HepG2 (cell line): ENCODE measurements around the gene NELFB. TPM values are rescaled to one million over a fixed set of nuclear protein-coding genes. Genes with fewer than 3 reads are reported as not detected.
A peak's percentile ranks its signal among the peaks of the same experiment; 100 is the strongest.

Experiments
- AFF4 ChIP-seq: sonication (generic); formaldehyde crosslinking; IDR thresholded peaks from 2 replicates; pipeline ENCODE4 v1.4.0; 2020; ENCODE audit warnings: missing genetic modification reagents
- BRCA1 ChIP-seq: sonication (generic); formaldehyde crosslinking; IDR thresholded peaks from 2 replicates; pipeline ENCODE4 v1.4.0; 2020; ENCODE audit warnings: missing genetic modification reagents
- DBP ChIP-seq: sonication (generic); formaldehyde crosslinking; IDR thresholded peaks from 2 replicates; pipeline ENCODE4 v1.4.0; 2020; ENCODE audit warnings: missing genetic modification reagents; ENCODE audit errors: not compliant biosample characterization
- MAFG ChIP-seq: sonication (generic); formaldehyde crosslinking; IDR thresholded peaks from 2 replicates; pipeline ENCODE4 v1.5.1; 2020; ENCODE audit warnings: mild to moderate bottlenecking, missing genetic modification reagents
- MATR3 ChIP-seq: sonication (generic); formaldehyde crosslinking; IDR thresholded peaks from 2 replicates; pipeline ENCODE4 v1.4.0; 2020; ENCODE audit warnings: missing genetic modification reagents
- NFRKB ChIP-seq: fragments of 450-650 bp; IDR thresholded peaks from 2 replicates; pipeline ENCODE4 v1.6.1; 2017
- PHF5A ChIP-seq: IDR thresholded peaks from one replicate; pipeline ENCODE4 v1.6.1; 2018; ENCODE audit warnings: low read depth, missing genetic modification reagents; ENCODE audit not compliant: unreplicated experiment
- PRDM15 ChIP-seq: sonication (generic); formaldehyde crosslinking; IDR thresholded peaks from 2 replicates; pipeline ENCODE4 v1.4.0; 2020; ENCODE audit warnings: missing genetic modification reagents
- SP4 ChIP-seq: sonication (generic); formaldehyde crosslinking; IDR thresholded peaks from 2 replicates; pipeline ENCODE4 v1.8.1; 2023; ENCODE audit warnings: mild to moderate bottlenecking, missing genetic modification reagents
- SSRP1 ChIP-seq: IDR thresholded peaks from 2 replicates; pipeline ENCODE4 v1.6.1; 2016; ENCODE audit warnings: control low read depth
- ZGPAT ChIP-seq: IDR thresholded peaks from 2 replicates; pipeline ENCODE4 v1.6.1; 2016; ENCODE audit warnings: mild to moderate bottlenecking
- ZNF224 ChIP-seq: sonication (generic); formaldehyde crosslinking; IDR thresholded peaks from 2 replicates; pipeline ENCODE4 v1.5.0; 2020; ENCODE audit warnings: mild to moderate bottlenecking, missing genetic modification reagents
- ZNF563 ChIP-seq: sonication (generic); formaldehyde crosslinking; IDR thresholded peaks from 2 replicates; pipeline ENCODE4 v1.8.0; 2022; ENCODE audit warnings: mild to moderate bottlenecking, moderate library complexity, missing genetic modification reagents
- ZNF629 ChIP-seq: sonication (generic); formaldehyde crosslinking; conservative IDR thresholded peaks from 2 replicates; pipeline ENCODE4 v1.5.0; 2020; ENCODE audit warnings: missing genetic modification reagents
- ZNF687 ChIP-seq: sonication (generic); formaldehyde crosslinking; IDR thresholded peaks from 2 replicates; pipeline ENCODE4 v1.5.1; 2020; ENCODE audit warnings: mild to moderate bottlenecking, missing genetic modification reagents, moderate library complexity
- polyA plus RNA-seq, 8 experiments: library from polyadenylated mRNA; depleted of rRNA in 3 of 8; stranded (reverse) in 7 of 8; unstranded in 1 of 8; fragments of >200 nt; fragmentation: Illumina TruSeq in 4 of 8; extraction: Trizol in 4 of 8; gene quantifications; 2 replicates each; pipeline versions ENCODE4 v1.2.1 to v1.2.3, GENCODE V29; 2011 to 2016; ENCODE audit warnings: low read depth in 4 of 8, missing spikeins in 1 of 8, mixed read lengths in 1 of 8; ENCODE audit not compliant: insufficient read depth in 1 of 8
- total RNA-seq, 5 experiments: library from RNA; depleted of rRNA; stranded (reverse); fragments of >200 nt; fragmentation: Illumina TruSeq; extraction: Trizol; gene quantifications; 2 replicates each; pipeline ENCODE4 v1.2.3, GENCODE V29; 2016; ENCODE audit warnings: low read depth in 1 of 5

Gene NELFB
- total and polyA plus RNA-seq, 2 of the 13 experiments (the other 11 are each of a cell fraction or from before 2014, with no cell fraction given), result 26.5 to 45.8 TPM

GRCh38 chr9:137236238-137236935, 18.7 kb upstream of the NELFB start (continued):
- TF ChIP-seq PRDM15 (no peak), ZNF629 (CRISPR knock-in tag) (0 out of 2 replicates have a peak, but pooled peaks have one; percentile 23), DBP (CRISPR knock-in tag) (no peak), MATR3 (CRISPR knock-in tag) (no peak), SSRP1 (CRISPR knock-in tag) (no peak; the same call in 1 of the 2 replicates), ZNF224 (no peak; the same call in 1 of the 2 replicates), NFRKB (no peak), ZNF563 (CRISPR knock-in tag) (no peak; the same call in 1 of the 2 replicates), SP4 (CRISPR knock-in tag) (peak; percentile 65), ZGPAT (peak; percentile 80; the same call in 1 of the 2 replicates), AFF4 (no peak; the same call in 1 of the 2 replicates), PHF5A (CRISPR knock-in tag) (peak; percentile 70), MAFG (no peak; the same call in 1 of the 2 replicates), BRCA1 (CRISPR knock-in tag) (peak; percentile 67; the same call in 1 of the 2 replicates), ZNF687 (CRISPR knock-in tag) (peak; percentile 61)
